ENCODE results near the gene CFAP221.
"Not testable (repeated sequence)": the region's sequence is repeated elsewhere in the genome, so short reads cannot be mapped to it uniquely, and the experiment has no call there.

CFAP221 gene

GRCh38 chr2:119591523-119591922 lies 47.3 kb downstream of the CFAP221 start:
- DNase-seq: no peak

- DNase-seq: no peak
Observed at GRCh38 chr2:119592436-119592835, 48.2 kb downstream of the CFAP221 start.

- no peak for DNase-seq
Observed at GRCh38 chr2:119596638-119597037, 52.4 kb downstream of the CFAP221 start.

- DNase-seq: no peak
Observed at GRCh38 chr2:119598596-119599263, 54.5 kb downstream of the CFAP221 start.

GRCh38 chr2:119599384-119599783 lies 55.1 kb downstream of the CFAP221 start:
- no peak for DNase-seq

- no peak for DNase-seq
Observed at GRCh38 chr2:119605096-119605495, 60.8 kb downstream of the CFAP221 start.

GRCh38 chr2:119606674-119607073 lies 62.4 kb downstream of the CFAP221 start:
- no peak for DNase-seq

- no peak for DNase-seq
Observed at GRCh38 chr2:119608553-119608952, 64.3 kb downstream of the CFAP221 start.

- no peak for DNase-seq
Observed at GRCh38 chr2:119609337-119609736, 65.1 kb downstream of the CFAP221 start.

- DNase-seq: not testable (repeated sequence)
Observed at GRCh38 chr2:119614140-119614539, 69.9 kb downstream of the CFAP221 start.

GRCh38 chr2:119616421-119616820 lies 72.2 kb downstream of the CFAP221 start:
- DNase-seq: no peak

- no peak for DNase-seq
Observed at GRCh38 chr2:119617455-119617854, 73.2 kb downstream of the CFAP221 start.

GRCh38 chr2:119618725-119619124 lies 74.5 kb downstream of the CFAP221 start:
- not testable (repeated sequence) for DNase-seq

GRCh38 chr2:119625226-119625625 lies 81.0 kb downstream of the CFAP221 start:
- DNase-seq: no peak

- DNase-seq: no peak
Observed at GRCh38 chr2:119629323-119629825, 85.1 kb downstream of the CFAP221 start.

- DNase-seq: no peak
Observed at GRCh38 chr2:119630121-119630520, 85.9 kb downstream of the CFAP221 start.

- no peak for DNase-seq
Observed at GRCh38 chr2:119637371-119637770, 93.1 kb downstream of the CFAP221 start.

- no peak for DNase-seq
Observed at GRCh38 chr2:119638246-119638645, 94.0 kb downstream of the CFAP221 start.

- DNase-seq: no peak
Observed at GRCh38 chr2:119638685-119639554, 94.7 kb downstream of the CFAP221 start.

GRCh38 chr2:119641562-119642258 lies 97.5 kb downstream of the CFAP221 start:
- peak; percentile 41 for DNase-seq

GRCh38 chr2:119644186-119644585 lies 99.9 kb downstream of the CFAP221 start:
- DNase-seq: no peak

GRCh38 chr2:119645173-119645855 lies 101.1 kb downstream of the CFAP221 start:
- no peak for DNase-seq

- DNase-seq: no peak
Observed at GRCh38 chr2:119646149-119646548, 101.9 kb downstream of the CFAP221 start.
